Astrocyte (in vitro differentiated cells and primary cell): ENCODE data around the gene TAS1R1. TPM values are rescaled to one million over a fixed set of nuclear protein-coding genes. Genes with fewer than 3 reads are reported as not detected.
"Not testable (repeated sequence)": the region's sequence is repeated elsewhere in the genome, so short reads cannot be mapped to it uniquely, and the experiment has no call there.

Experiments
- DNase-seq: peaks from one replicate; pipeline ENCODE4 v3.0.0-alpha.2; 2010; ENCODE audit warnings: low read depth
- FAIRE-seq: peaks from 2 replicates; lab custom pipeline; 2011; peaks lifted over from hg19 to GRCh38; lab: Jason Lieb, UNC
- H2AFZ ChIP-seq: 2 replicates; pipeline ENCODE4 v1.6.0; 2012; ENCODE audit warnings: low read depth, low read length, inconsistent platforms
- H3K27ac ChIP-seq: 2 replicates; pipeline ENCODE4 v1.5.1; 2011; ENCODE audit warnings: low read depth, low read length, inconsistent platforms
- H3K27me3 ChIP-seq: 2 replicates; pipeline ENCODE4 v1.6.0; 2011; ENCODE audit warnings: low read length, inconsistent platforms; ENCODE audit not compliant: insufficient read depth
- H3K36me3 ChIP-seq: 2 replicates; pipeline ENCODE4 v1.5.1; 2011; ENCODE audit warnings: low read length, inconsistent platforms; ENCODE audit not compliant: insufficient read depth
- H3K4me1 ChIP-seq: 2 replicates; pipeline ENCODE4 v1.5.1; 2011; ENCODE audit warnings: low read length, inconsistent platforms; ENCODE audit not compliant: insufficient read depth
- H3K4me2 ChIP-seq: 2 replicates; pipeline ENCODE4 v1.6.0; 2012; ENCODE audit warnings: low read length, inconsistent platforms
- H3K4me3 ChIP-seq: 2 replicates; pipeline ENCODE4 v1.5.1; 2011; ENCODE audit warnings: low read depth, mild to moderate bottlenecking, low read length, inconsistent platforms; ENCODE audit not compliant: insufficient read depth
- H3K79me2 ChIP-seq: 2 replicates; pipeline ENCODE4 v1.6.0; 2012; ENCODE audit warnings: mild to moderate bottlenecking, low read length, inconsistent platforms; ENCODE audit not compliant: insufficient read depth
- H3K9ac ChIP-seq: 2 replicates; pipeline ENCODE4 v1.6.0; 2012; ENCODE audit warnings: mild to moderate bottlenecking, low read length, inconsistent platforms
- H3K9me3 ChIP-seq: 2 replicates; pipeline ENCODE4 v1.5.1; 2012; ENCODE audit warnings: low read depth, mild to moderate bottlenecking, low read length, inconsistent platforms; ENCODE audit not compliant: insufficient read depth
- H4K20me1 ChIP-seq: 2 replicates; pipeline ENCODE4 v1.6.0; 2012; ENCODE audit warnings: low read length, inconsistent platforms; ENCODE audit not compliant: insufficient read depth
- H3K27ac Mint-ChIP-seq: one replicate; pipeline ENCODE4 v1.8.0; 2021; ENCODE audit warnings: mild to moderate bottlenecking, mixed read lengths; ENCODE audit not compliant: unreplicated experiment
- H3K27me3 Mint-ChIP-seq: one replicate; pipeline ENCODE4 v1.8.0; 2021; ENCODE audit warnings: low read depth, mixed read lengths; ENCODE audit not compliant: unreplicated experiment
- H3K36me3 Mint-ChIP-seq: one replicate; pipeline ENCODE4 v1.8.0; 2021; ENCODE audit warnings: low read depth, mixed read lengths; ENCODE audit not compliant: unreplicated experiment
- H3K4me1 Mint-ChIP-seq: one replicate; pipeline ENCODE4 v1.8.0; 2021; ENCODE audit warnings: low read depth, mixed read lengths; ENCODE audit not compliant: unreplicated experiment
- H3K4me3 Mint-ChIP-seq: one replicate; pipeline ENCODE4 v1.8.0; 2021; ENCODE audit warnings: mild to moderate bottlenecking, moderate library complexity, mixed read lengths; ENCODE audit not compliant: unreplicated experiment
- H3K9me3 Mint-ChIP-seq: one replicate; pipeline ENCODE4 v1.8.0; 2021; ENCODE audit warnings: mild to moderate bottlenecking, mixed read lengths; ENCODE audit not compliant: unreplicated experiment
- CTCF ChIP-seq: IDR thresholded peaks from 2 replicates; pipeline ENCODE4 v1.5.1; 2011; ENCODE audit warnings: low read depth, mild to moderate bottlenecking, inconsistent platforms, low read length, moderate library complexity; ENCODE audit not compliant: insufficient read depth
- EZH2 ChIP-seq: IDR thresholded peaks from 2 replicates; pipeline ENCODE4 v1.6.1; 2012; ENCODE audit warnings: mild to moderate bottlenecking, low read length, inconsistent platforms; ENCODE audit not compliant: insufficient read depth
- total RNA-seq: library from RNA; stranded (reverse); gene quantifications from 2 replicates; pipeline ENCODE4 v1.2.1, GENCODE V29; 2021

Gene TAS1R1
- total RNA-seq, 1 donor from 2014 or later, result not detected

- no peak for FAIRE-seq
- no peak for DNase-seq
- Histone ChIP-seq H3K9ac (no peak overlapping the region), H3K4me1 (peaks cover 14% of the 10 kb centered on the region), H3K36me3 (no peaks in the 10 kb centered on the region), H3K4me2 (no peak overlapping the region), H3K79me2 (peaks cover 18% of the 10 kb centered on the region), H3K27ac (no peak overlapping the region), H4K20me1 (peaks cover 8% of the 10 kb centered on the region), H3K9me3 (no peaks in the 10 kb centered on the region), H3K4me3 (no peak overlapping the region), H2AFZ (no peak overlapping the region), H3K27me3 (peaks cover under 1% of the 10 kb centered on the region)
- H3K27ac Mint-ChIP-seq, result peak overlapping the region; percentile 7
- H3K4me3 Mint-ChIP-seq, result no peak overlapping the region
- H3K27me3 Mint-ChIP-seq, result no peaks in the 10 kb centered on the region
- H3K4me1 Mint-ChIP-seq, result peaks cover 5% of the 10 kb centered on the region
- TF ChIP-seq EZH2, result no peak
- no peak for TF ChIP-seq CTCF
- peaks cover 5% of the 10 kb centered on the region for H3K9me3 Mint-ChIP-seq
- peaks cover 3% of the 10 kb centered on the region for H3K36me3 Mint-ChIP-seq
These were observed 2.5 kb downstream of the TAS1R1 start for GRCh38 chr1:6557597-6557996.

- H3K79me2 ChIP-seq, H3K4me3 ChIP-seq, H3K9me3 ChIP-seq, H3K36me3 Mint-ChIP-seq, H3K4me2 ChIP-seq, H3K27me3 Mint-ChIP-seq, H3K27ac ChIP-seq, H3K36me3 ChIP-seq, H3K27me3 ChIP-seq, H3K4me1 ChIP-seq, H3K9me3 Mint-ChIP-seq, H3K4me3 Mint-ChIP-seq, H3K4me1 Mint-ChIP-seq, H2AFZ ChIP-seq, H4K20me1 ChIP-seq, H3K9ac ChIP-seq, FAIRE-seq, DNase-seq, H3K27ac Mint-ChIP-seq: not testable (repeated sequence)
These were observed 4.1 kb downstream of the TAS1R1 start for GRCh38 chr1:6559161-6559560.

- Mint-ChIP-seq H3K4me1 (no peaks in the 10 kb centered on the region), H3K9me3 (peaks cover 5% of the 10 kb centered on the region), H3K27me3 (no peaks in the 10 kb centered on the region), H3K27ac (no peak overlapping the region), H3K4me3 (no peak overlapping the region), H3K36me3 (peaks cover 3% of the 10 kb centered on the region)
- no peak overlapping the region for H3K9ac ChIP-seq
- TF ChIP-seq CTCF, result no peak
- no peak for TF ChIP-seq EZH2
- no peaks in the 10 kb centered on the region for H3K79me2 ChIP-seq
- H3K9me3 ChIP-seq, result no peaks in the 10 kb centered on the region
- H3K4me2 ChIP-seq, result no peak overlapping the region
- peaks cover 12% of the 10 kb centered on the region for H3K27me3 ChIP-seq
- no peaks in the 10 kb centered on the region for H3K36me3 ChIP-seq
- no peak for FAIRE-seq
- H3K27ac ChIP-seq, result no peak overlapping the region
- no peak overlapping the region for H3K4me3 ChIP-seq
- no peaks in the 10 kb centered on the region for H4K20me1 ChIP-seq
- no peak overlapping the region for H2AFZ ChIP-seq
- peaks cover under 1% of the 10 kb centered on the region for H3K4me1 ChIP-seq
- no peak for DNase-seq
These were observed 5.2 kb downstream of the TAS1R1 start for GRCh38 chr1:6560267-6560666.
